DMS79 treated with DMSO at 0.1 percent for 48 hours (cell line): ENCODE measurements around the gene GLIS1.

Experiments used
- DNase-seq: peaks from one replicate; lab custom pipeline; 2025; lab: John Stamatoyannopoulos, UW

The GLIS1 gene

DNA sequence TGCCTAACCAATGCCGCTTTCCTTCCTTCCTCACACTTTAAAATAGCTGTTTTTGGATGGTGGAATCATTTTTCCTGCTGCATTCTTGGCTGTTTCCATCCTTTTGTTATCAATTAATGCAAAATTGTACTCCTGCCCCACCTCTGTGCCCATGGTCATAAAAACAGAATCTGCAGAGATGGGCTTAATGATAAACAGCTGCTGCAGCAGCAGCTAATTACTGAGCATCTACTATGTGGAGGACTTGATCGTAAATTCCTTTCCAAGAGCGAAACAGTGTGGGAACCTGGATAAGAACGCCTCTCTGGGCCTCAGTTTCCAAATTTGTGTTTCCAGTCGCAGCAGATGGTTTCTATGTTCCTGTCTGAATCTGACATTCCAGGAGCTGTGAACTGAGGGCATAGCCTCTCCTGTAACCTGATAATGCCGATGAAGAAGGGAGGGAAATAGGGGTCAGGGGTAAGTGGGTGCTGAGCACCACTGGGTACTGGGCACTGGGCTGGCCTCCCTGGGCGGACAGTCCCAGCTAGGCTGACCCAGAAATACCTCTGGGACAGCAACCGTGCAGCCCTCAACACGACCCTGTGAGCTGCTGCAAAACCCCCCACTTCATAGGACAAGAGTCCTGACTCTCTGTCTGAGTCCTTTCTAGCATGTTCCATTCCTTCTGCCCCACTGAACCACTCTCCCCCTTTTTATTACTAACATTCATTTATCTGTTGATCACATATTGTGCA is 158.1 kb downstream of the GLIS1 start:
- no peak for DNase-seq

DNA sequence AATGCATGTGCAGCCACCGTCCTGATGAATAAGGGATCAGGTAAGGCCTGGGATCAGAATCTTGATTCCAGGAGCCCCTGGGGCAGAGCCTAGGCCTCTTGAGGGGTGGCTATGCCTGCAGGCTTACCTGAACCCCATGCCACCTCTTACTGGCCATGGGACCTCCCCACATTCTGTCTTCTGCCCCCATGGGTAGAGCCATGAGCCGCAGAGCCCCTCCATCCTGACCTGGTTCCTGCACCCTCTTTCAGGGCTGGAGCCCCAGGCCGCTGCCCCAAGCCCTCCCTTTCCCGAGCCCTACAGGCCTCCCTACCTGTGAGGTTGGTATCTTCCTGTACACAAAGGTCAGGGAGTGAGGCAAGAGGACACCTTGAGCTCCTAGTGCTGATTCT is 159.0 kb downstream of the GLIS1 start:
- no peak for DNase-seq

DNA sequence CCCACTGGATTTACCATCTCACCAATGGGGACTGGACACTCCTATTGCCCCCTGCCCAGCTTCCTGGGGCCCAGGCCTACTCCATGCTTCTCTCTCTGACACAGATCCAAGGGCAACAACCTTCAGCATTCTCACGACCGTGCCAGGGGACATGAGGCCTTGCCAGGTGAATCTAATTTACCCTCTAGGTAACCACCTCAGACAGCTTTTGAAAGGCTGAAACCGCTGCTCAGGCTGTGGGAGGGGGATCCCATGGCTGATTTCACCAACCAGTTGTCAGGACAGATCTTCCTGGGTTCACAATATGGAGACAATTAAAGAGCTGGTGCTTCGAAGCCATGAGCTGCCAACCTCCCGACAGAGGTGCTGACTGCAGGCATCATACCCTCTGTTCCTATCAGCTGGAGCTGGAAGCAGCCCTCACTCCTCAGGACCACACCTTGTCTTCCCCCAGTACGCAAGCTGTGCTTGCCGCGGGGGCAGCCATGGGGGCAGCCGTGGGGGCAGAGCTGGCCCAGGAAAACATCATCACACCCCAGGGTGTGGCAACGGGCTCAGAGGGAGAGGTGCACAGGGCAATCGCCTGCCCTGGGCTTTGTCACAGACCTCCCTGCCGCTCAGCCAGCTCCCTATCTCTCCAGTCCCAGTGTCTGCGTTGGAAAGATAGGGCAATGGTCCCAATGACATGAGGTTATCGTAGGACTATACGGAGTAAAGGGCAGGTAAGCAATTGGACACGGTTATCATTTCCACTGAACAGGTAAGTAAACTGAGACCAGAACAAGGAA is 159.5 kb downstream of the GLIS1 start:
- DNase-seq: no peak

DNA sequence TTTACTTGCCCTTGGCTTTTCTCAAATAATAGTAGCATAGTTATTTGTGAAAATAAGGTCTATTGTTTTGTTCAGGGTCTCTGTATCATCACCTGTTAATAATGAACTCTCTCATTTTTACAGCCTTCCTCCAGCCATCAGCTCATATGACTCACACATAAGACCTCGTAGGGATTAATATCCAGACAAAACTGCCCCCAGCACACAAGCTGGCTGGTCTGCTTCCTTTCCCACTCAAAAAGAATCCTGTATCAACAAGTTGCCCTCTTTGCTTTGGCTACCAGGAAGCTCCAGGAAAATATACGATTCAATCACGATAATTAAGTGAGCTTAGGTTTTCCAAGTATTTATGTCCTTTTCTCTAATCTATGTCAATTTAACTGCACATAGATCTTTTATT is 160.6 kb downstream of the GLIS1 start:
- no peak for DNase-seq

DNA sequence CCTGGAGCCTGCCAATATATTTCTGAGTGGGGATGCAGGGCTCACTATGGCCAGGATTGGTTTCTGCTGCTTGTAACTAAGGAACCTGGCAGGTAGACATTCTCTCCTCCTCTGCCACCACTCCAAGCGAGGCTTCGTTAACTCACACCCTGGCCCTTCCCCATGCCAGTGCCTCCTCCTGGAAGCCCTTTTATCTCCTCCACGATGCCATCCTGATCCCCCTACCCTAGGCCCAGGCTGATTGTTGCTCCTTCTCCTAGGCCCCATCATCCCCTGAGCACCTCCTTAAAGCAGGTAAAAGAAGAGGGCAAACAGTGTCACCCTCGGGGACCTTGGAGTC is 161.2 kb downstream of the GLIS1 start:
- no peak for DNase-seq

DNA sequence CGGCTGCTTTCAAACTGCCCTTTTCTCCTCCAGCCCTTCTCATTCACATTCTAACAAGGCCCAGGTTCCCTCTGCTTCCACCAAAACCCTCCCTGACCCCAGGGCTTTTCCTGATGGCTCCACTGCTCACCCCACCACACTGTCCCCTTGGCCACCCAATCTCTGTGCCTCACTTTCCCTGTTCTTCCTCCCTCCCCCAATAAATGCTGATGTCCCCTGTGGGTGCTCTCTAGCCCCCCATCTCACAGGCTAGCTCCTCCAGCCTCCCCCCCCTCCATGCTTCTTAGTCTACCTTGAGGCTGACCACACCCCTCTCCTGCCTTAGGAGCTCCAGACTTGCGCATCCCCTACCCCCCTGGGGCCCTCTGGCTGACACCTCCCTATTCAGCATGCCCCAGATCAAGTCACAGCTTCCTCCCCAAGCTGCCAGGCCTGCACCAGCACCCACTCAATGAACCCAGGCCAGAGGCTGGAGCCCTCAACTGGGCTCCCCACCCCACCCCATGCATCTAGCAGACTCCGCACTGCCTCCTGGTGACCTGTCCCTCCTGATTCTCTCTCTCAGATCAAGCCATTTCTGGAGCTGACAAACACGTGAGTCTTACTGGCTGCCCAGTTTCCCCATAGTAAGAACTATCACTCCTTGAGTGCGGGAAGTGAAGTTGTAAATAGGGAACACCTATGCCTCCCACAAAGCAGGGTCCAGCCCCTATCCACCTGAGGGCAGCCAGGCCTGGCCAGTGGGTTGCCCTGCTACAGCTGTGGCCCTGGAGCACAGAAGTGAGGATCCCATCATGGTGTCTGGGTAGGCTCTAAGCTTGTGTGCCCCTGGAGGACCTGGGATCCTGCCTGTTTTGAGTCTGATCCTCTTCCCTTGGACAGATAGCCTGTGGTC is 161.9 kb downstream of the GLIS1 start:
- DNase-seq: no peak

DNA sequence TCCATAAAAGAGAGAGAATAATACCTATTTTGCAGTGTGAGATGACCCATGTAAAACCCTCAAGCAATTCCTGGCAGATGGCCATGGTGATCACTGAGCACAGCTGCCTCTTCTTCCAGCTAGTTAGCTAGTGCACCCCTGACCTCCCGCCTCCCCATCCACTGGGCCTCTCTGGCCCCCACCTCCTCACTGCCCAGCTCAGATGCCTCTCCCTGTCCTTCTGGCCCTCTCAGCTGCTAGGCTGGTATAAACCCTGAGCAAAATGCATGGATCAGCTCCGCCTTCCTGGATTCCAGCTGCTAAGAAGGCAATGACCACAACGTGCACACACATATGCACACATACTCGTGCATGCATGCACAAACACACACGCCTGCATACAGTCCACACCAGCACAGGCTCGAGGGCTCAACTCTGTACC is 162.6 kb downstream of the GLIS1 start:
- DNase-seq: peak; percentile 17

DNA sequence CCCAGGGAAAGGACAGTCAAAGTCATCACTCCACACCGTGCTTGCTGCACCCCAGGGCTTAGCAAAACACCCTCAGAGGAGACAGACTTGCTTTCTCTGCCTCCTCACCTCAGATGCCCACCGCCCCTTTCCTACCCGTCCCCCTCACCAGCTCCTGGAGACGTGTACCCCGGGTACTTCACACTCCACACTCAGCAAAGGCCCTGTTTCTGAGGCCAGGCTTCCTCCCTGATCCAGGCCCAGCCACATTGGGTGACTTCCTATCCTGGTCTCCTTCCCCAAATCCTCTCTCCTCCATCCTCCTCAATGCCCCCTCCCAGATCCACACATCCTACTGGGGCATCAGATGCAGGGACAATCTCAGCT is 163.0 kb downstream of the GLIS1 start:
- no peak for DNase-seq

DNA sequence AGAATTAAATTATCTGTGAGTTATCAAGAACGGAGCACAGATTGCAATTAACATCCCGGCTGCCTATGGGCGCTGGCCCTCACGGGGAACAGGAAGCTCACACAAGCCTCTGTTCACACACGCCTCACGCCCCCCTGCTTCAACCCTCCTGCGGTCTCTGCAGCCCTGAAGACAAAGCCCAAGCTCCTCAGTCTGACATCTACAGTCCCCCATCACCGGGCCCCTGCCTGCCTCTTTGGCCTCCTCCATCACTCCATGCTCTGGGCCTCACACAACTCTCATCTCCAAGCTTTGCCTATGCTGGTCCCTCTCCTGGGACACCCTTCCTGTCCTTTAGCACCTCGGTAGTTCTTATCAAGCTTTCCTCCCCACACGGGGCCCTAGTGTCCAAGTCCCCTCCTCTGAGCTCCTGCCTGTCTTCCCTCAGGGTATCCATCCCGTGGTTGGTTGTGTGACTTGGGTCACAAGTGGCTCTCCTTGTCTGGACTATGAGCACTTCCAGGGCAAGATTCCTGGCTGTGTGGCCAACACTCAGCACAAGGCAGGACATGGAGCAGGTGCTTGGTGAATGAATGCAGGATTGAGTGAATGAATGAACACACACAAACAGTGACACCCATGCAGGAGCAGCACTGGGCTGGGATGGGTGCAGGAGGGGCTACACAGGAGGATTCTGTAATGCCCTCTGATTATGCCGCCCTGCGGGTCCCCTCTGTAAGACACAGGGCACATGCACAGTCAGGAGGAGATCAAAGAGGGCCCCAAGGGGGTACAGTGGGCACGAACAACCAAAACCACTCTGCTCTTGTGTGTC is 163.6 kb downstream of the GLIS1 start:
- DNase-seq: no peak

DNA sequence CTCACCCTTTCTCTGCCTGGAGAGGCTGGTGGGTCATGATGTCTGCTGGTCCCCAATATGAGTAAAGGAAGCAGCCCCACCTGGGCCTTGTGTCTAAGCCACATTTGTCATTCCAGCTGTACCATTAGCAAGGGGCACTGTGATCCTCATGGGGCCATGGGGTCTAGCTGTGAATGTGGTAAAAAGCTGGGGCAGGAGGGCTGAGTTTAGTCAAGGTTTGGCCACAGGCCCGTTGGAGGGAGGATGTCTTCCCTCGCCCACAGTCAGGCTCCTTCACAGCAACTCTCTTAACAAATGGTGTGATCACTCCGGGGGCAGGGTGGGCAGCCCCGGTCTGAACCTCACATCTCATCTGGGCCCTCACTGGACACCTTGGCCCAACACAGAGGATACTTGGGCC is 164.3 kb downstream of the GLIS1 start:
- DNase-seq: no peak

DNA sequence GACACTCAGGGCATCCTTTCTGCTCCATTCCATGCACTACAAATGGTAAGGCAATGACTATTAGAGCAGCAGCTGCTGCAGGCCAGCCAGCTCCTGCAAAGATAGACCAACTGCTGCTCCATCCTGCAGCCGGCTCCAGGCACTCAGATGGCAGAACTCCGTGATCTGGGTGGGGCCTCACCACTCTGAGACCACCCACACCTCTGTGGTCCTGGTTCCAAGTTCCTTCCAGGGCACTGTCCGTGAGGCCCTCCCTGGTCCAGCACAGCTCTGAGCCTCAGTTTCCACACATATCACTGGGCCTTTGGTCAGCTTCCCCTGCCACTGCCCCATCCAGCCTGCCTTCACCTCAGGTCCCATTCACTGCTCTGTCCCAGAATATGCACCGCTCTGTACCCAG is 165.0 kb downstream of the GLIS1 start:
- no peak for DNase-seq

DNA sequence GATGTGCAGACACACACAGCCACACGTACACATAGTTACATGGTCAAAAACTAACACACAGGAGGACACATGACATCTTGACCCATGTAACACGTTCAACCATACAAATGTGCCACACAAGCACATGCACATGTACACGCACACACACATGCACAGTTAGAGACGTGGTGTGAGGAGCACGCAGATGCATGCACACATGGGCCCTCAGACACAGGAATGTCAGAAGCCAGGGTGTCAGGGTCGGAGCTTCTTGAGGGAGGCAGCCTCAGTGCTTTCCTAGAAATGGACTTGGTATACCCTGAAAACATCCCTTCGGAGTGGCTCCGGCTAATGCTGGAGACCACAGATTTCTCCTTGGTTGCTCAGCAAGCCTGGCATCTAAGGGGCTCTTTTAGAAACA is 165.4 kb downstream of the GLIS1 start:
- DNase-seq: no peak

DNA sequence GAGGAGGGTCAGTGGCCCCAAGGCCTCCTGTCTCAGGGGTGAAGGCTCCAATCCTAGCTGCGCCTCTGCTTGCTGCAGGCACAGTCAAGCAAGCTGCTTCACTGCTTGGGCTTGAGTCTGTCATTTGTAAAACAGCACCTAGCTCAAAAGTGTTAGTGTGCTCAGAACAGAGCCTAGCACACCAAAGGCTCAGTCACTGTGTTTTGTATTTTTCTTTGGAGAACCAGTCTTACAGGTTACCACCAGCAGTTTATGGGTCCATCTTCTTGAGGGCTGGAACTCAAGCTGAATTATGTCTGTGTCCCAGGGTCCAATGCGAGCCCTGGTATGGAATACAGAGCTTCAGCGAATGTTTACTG is 166.2 kb downstream of the GLIS1 start:
- peak; percentile 61 for DNase-seq

DNA sequence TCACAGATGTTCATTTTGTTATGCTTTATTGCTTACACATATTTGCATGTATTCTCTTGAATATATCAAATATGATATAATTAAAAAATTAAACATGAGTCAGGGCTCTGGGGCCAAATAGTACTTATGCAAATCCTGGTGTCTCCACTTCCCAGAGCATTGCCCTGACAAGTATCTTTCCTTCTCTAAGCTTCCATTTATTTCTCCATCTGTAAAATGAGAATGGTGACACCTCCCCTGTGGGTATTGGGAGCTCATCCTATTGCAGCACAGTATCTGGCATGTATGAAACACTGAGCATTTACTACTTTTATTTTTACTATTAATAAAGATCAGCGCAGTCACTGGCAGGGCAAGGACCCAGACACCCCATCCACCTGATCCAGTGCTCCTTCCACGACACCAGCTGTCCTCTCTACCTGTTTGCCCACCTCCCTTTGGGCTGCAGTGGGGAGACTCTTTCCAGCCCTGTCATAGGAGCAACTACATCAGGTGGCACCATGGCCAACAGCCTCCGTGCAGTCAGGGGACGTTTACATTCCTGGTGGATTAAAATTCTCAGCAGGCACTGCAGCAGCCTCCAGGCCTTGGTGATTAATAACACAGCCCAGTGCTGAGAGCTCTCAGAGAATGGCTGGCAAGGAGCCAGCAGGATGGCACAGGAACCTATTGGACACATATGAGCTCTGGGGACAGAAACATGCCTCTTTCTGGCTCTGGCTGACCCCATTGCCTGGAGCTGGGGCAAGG is 166.7 kb downstream of the GLIS1 start:
- DNase-seq: peak; percentile 73

DNA sequence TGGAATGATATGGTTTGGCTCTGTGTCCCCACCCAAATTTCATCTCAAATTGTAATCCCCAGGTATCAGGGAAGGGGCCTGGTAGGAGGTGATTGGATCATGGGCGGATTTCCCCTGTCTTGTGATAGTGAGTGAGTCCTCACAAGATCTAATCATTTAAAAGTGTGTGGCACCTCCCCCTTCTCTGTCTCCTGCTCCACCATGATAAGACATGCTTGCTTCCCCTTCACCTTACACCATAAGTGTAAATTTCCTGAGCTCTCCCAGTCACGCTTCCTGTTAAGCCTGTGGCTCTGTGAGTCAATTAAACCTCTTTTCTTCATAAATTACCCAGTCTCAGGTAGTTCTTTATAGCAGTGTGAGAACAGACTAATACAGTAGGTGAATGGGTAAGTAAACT is 170.4 kb downstream of the GLIS1 start:
- DNase-seq: no peak

DNA sequence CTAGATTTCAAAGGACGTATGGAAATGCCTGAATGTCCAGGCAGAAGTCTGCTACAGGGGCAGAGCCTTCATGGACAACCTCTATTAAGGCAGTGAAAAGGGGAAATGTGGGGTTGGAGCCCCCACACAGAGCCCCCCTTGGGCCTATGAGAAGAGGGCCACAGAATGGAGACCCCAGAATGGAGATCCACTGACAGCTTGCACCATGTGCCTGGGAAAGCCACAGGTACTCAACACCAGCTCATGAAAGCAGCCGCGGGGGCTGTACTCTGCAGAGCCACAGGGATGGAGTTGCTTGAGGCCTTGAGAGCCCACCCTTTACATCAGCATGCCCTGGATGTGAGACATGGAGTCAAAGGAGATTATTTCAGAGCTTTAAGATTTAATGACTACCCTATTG is 171.1 kb downstream of the GLIS1 start:
- DNase-seq: no peak

DNA sequence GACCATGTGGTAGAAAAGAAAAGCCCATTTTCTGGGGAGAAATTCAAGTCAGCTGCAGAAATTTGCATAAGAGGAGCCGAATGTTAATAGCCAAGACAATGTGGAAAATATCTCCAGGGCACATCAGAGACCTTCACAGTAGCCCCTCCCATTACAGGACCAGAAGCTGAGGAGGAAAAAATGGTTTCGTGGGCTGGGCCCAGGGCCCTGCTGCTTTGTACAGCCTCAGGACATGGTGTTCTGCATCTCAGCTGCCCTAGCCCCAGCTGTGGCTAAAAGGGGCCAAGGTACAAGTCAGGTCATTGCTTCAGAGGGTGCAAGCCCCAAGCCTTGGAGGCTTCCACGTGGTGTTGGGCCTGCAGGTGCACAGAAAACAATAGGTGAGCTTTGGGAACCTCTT is 171.5 kb downstream of the GLIS1 start:
- no peak for DNase-seq

DNA sequence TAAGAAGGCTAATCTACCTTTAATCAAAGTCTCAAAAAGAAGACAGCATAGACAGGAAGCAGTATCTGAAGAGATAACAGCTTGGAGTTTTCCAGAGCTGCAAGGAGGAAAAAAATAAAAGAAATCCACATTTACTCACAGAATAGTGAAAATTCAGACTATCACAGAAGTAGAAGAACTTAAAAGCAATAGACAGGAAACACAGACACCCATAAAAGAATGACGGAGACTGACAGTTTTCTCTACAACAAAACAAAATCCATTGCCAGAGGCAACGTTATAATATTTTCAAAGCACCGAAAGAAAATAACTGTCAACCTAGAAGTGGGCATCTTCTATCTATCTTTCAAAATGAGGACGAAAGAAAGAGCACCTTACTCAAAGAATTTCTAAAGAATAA is 175.4 kb downstream of the GLIS1 start:
- DNase-seq: no peak

DNA sequence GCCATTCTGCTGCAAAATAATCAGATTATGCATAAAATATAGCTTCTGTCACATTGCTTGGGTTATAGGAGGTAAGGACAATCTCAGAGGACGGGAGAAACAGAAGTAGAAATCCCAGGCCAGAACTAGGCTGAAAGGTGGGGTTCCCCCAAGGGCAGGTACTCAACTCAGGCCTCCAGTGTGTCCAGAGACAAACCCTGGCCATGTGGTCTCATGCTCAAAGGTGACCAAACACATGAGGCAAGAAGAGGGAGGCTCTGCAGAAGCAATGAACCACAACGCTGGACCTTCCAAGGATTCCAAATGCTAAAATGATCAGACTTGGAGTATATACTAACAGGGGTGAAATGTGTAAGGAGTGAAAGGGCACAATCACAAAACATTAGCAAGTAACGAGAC is 176.0 kb downstream of the GLIS1 start:
- DNase-seq: no peak

DNA sequence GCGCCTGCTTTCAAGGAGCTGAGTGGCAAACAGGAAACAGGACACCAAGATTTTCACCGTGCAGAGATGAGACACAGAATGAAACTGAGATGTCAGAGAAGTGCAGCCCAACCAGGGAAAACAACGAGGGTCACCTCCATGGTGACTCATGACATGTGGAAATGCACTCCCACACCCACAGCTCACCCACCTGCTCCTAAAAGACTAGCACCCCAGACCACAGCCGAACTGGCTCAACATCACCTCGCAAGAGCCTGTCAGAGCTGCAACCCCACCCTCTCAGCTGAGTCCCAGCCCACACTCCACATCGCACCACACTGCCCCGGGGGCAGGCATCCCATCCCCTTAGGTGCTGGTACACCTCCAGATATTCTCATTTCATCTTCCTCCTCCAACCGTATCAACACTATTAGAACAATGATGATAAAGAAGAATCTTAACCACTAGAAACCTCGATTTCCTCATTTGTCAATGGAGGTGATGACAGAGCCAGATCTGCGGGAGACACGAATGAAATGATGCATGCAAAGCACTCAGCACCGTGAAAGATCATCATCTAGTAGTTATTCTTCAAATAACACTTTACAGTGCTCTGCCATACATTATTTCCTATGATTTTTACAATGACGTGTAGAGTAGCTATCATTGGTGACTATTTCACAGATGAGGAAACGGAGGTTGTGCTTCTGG is 176.5 kb downstream of the GLIS1 start:
- DNase-seq: no peak
